GM12872 (cell line): ENCODE measurements around the gene DTD1.

Experiments used
- CTCF ChIP-seq: IDR thresholded peaks from 3 replicates; pipeline ENCODE4 v1.5.1; 2011; ENCODE audit warnings: low read depth, mild to moderate bottlenecking, low read length, moderate library complexity; ENCODE audit not compliant: insufficient read depth

The DTD1 gene

GRCh38 chr20:18740726-18741125, 152.9 kb downstream of the DTD1 start:
- no peak for TF ChIP-seq CTCF

- TF ChIP-seq CTCF: no peak
These were observed 155.0 kb downstream of the DTD1 start for GRCh38 chr20:18742841-18743240.

DNA sequence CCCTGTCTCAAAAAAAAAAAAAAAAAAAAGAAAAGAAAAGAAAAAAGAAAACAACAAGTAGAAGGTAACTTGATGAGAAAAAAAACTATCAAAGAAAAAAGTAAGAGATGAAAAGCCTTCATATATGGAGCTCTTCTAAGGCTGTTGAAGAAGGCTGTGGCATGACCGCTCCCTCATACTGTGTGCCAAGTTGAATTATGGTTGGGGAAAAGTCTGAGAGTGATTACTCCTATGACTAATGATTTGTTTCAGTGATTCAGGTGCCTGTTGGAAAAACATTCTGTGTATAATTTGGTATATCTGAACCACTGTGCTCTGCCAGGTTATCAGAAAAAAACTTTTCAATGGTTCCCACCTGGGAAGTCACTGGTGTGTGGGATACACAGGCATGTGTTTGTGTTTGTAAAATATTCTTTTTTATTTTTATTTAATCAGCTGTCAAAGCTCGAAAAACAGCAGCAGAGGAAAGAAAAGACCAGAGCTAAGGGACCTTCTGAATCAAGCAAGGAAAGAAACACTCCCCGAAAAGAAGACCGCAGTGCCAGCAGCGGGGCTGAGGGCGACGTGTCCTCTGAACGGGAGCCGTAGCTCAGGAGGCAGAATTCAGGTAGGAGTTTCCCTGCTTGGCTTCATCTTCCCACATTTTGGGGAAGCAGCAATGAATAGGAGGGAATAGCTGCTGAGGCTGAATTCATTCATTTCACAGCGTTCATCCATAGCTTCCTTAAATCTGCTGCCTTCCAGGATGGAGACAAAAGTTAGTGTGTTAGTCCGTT, 156.0 kb downstream of the DTD1 start:
- TF ChIP-seq CTCF: no peak

DNA sequence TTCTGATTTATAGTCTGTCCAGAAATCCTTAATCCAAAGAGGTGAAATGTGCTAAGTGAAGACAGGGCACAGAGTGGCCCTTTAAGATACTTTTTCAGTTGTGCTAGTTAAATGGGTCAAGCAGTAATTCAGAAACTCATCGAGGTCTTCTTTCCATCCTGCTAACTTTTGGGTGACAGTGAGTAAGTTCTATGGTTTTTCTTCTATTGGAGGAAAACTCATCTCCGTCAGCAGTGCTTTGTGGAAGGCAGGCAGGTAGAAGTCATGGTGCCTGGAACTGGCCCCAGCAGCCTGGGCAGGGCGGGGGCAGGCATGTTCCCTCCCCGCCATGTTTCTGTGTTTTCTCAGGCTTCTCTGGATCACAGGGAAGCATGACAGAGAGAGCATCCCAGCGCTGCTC, 159.2 kb downstream of the DTD1 start:
- TF ChIP-seq CTCF: no peak

- TF ChIP-seq CTCF: no peak
These were observed 161.1 kb downstream of the DTD1 start for GRCh38 chr20:18748987-18749386.

- TF ChIP-seq CTCF: no peak
These were observed 161.7 kb downstream of the DTD1 start for GRCh38 chr20:18749528-18749927.

GRCh38 chr20:18750735-18751134, 162.9 kb downstream of the DTD1 start:
- no peak for TF ChIP-seq CTCF
